ENCODE results near the gene FHIT.

GRCh38 chr3:59813148-59813538, 1438.1 kb downstream of the FHIT start:
- TF ChIP-seq CTCF (conservative IDR thresholded peaks at IDR 0.05) (no peak), EZH2 (IDR thresholded peaks at IDR 0.05; ENCODE audit: low read depth) (no peak)

Measured in PC-9 (cell line).